Neural cell (in vitro differentiated cells): ENCODE results near the gene PTMS. TPM values are rescaled to one million over a fixed set of nuclear protein-coding genes. Genes with fewer than 3 reads are reported as not detected.

Experiments
- H2AFZ ChIP-seq: fragments of 200-600, 300-800 bp; sonication (generic), shearing (Covaris generic); 2 replicates; pipeline ENCODE4 v1.6.0; 2014; ENCODE audit warnings: low read depth, mild to moderate bottlenecking, antibody characterized with exemption, low read length, moderate library complexity
- H3F3A ChIP-seq: fragments of 200-600 bp; shearing (Covaris generic); 2 replicates; pipeline ENCODE4 v1.6.1; 2016; ENCODE audit warnings: mild to moderate bottlenecking, moderate library complexity, mixed read lengths, antibody characterized with exemption, low read length; ENCODE audit not compliant: insufficient read depth, poor library complexity, severe bottlenecking
- H3K27ac ChIP-seq: fragments of 200-600, 300-800 bp; sonication (generic), shearing (Covaris generic); 2 replicates; pipeline ENCODE4 v1.5.1; 2014; ENCODE audit warnings: mild to moderate bottlenecking, low read length, moderate library complexity
- H3K27me3 ChIP-seq: fragments of 300-800, 200-600 bp; sonication (generic), shearing (Covaris generic); 2 replicates; pipeline ENCODE4 v1.6.0; 2014; ENCODE audit warnings: mild to moderate bottlenecking, low read depth, low read length, moderate library complexity; ENCODE audit not compliant: insufficient read depth
- H3K36me3 ChIP-seq: fragments of 300-800, 200-600 bp; sonication (generic), shearing (Covaris generic); 2 replicates; pipeline ENCODE4 v1.5.1; 2014; ENCODE audit warnings: mild to moderate bottlenecking, antibody characterized with exemption, low read length, moderate library complexity; ENCODE audit not compliant: insufficient read depth
- H3K4me2 ChIP-seq: fragments of 300-800, 200-600 bp; sonication (generic), shearing (Covaris generic); 2 replicates; pipeline ENCODE4 v1.6.0; 2014; ENCODE audit warnings: mild to moderate bottlenecking, low read length
- H3K4me3 ChIP-seq: fragments of 300-800, 200-600 bp; sonication (generic), shearing (Covaris generic); 2 replicates; pipeline ENCODE4 v1.5.1; 2014; ENCODE audit warnings: mild to moderate bottlenecking, low read length, moderate library complexity
- H3K79me2 ChIP-seq: fragments of 200-600 bp; shearing (Covaris generic); replicated peaks from 2 replicates; pipeline ENCODE4 v1.6.0; 2014; ENCODE audit warnings: mild to moderate bottlenecking, low read length, moderate library complexity; ENCODE audit not compliant: insufficient read depth
- H3K9ac ChIP-seq: fragments of 300-800, 200-600 bp; sonication (generic), shearing (Covaris generic); 2 replicates; pipeline ENCODE4 v1.6.1; 2016; ENCODE audit warnings: mild to moderate bottlenecking, low read length, mixed read lengths
- H3K9me2 ChIP-seq: fragments of 200-600 bp; shearing (Covaris generic); 2 replicates; pipeline ENCODE4 v1.6.1; 2016; ENCODE audit warnings: mild to moderate bottlenecking, low read length, mixed read lengths; ENCODE audit not compliant: insufficient read depth
- H3K9me3 ChIP-seq: fragments of 200-600, 300-800 bp; sonication (generic), shearing (Covaris generic); 2 replicates; pipeline ENCODE4 v1.6.1; 2016; ENCODE audit warnings: mild to moderate bottlenecking, mixed run types, low read length, moderate library complexity, mixed read lengths
- H4K20me1 ChIP-seq: fragments of 200-600 bp; shearing (Covaris generic); 2 replicates; pipeline ENCODE4 v1.6.1; 2016; ENCODE audit warnings: mild to moderate bottlenecking, mixed run types; ENCODE audit not compliant: insufficient read depth
- EP300 ChIP-seq: fragments of 450-650 bp; conservative IDR thresholded peaks from 2 replicates; pipeline ENCODE4 v1.6.1; 2014; ENCODE audit warnings: antibody characterized with exemption, mild to moderate bottlenecking, moderate library complexity; ENCODE audit not compliant: poor library complexity, severe bottlenecking
- EZH2 ChIP-seq: fragments of 200-600, 300-800 bp; shearing (Covaris generic), sonication (generic); IDR thresholded peaks from 2 replicates; pipeline ENCODE4 v1.6.1; 2014; ENCODE audit warnings: antibody characterized with exemption, low read length, borderline replicate concordance, mild to moderate bottlenecking; ENCODE audit not compliant: insufficient read depth, poor library complexity, severe bottlenecking
- MXI1 ChIP-seq: fragments of 450-650 bp; conservative IDR thresholded peaks from 2 replicates; pipeline ENCODE4 v1.6.1; 2014; ENCODE audit warnings: antibody characterized with exemption, mild to moderate bottlenecking; ENCODE audit not compliant: poor library complexity, severe bottlenecking
- POLR2AphosphoS5 ChIP-seq: IDR thresholded peaks from 2 replicates; pipeline ENCODE4 v1.6.1; 2012
- RAD21 ChIP-seq: fragments of 450-650 bp; conservative IDR thresholded peaks from 2 replicates; pipeline ENCODE4 v1.6.1; 2014; ENCODE audit warnings: antibody characterized with exemption, mild to moderate bottlenecking, moderate library complexity
- SMC3 ChIP-seq: fragments of 450-650 bp; conservative IDR thresholded peaks from 2 replicates; pipeline ENCODE4 v1.6.1; 2014; ENCODE audit warnings: antibody characterized with exemption, mild to moderate bottlenecking, moderate library complexity; ENCODE audit not compliant: poor library complexity
- TAF1 ChIP-seq: IDR thresholded peaks from 2 replicates; pipeline ENCODE4 v1.6.1; 2012; ENCODE audit warnings: low read depth
- polyA plus RNA-seq: library from polyadenylated mRNA; depleted of rRNA; stranded (reverse); fragments of >200 nt; gene quantifications from 2 replicates; pipeline ENCODE4 v1.2.3, GENCODE V29; 2014
- TF ChIP-seq, protein P1 (sequence below): fragments of 450-650 bp; IDR thresholded peaks from 2 replicates; pipeline ENCODE4 v1.5.1; 2014; ENCODE audit warnings: antibody characterized with exemption, mild to moderate bottlenecking, moderate library complexity; ENCODE audit not compliant: poor library complexity, severe bottlenecking
- TF ChIP-seq, protein P2 (sequence below): IDR thresholded peaks from 2 replicates; pipeline ENCODE4 v1.6.1; 2012; ENCODE audit warnings: borderline replicate concordance

The PTMS gene
- polyA plus RNA-seq, 1 donor from 2014 or later: 557 TPM

DNA sequence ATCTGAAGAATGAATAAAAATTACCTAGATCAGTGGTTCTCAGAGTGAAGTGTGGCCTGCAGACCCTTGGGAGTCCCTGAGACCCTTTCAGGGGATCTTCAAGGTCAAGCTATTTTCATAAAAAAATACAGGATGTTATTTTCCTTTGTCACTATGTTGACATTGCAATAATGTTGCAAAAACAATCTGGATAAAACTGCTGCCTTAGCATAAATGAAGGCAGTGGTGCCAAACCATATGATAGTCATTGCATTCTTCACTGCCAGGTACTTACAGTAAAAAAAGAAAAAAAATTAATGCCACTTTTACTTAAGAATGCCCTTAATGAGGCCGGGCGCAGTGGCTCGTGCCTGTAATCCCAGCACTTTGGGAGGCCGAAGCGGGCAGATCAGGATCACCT is 21.1 kb downstream of the PTMS start:
- no peaks in the 10 kb centered on the region for H3K36me3 ChIP-seq
- H3K4me2 ChIP-seq: no peak overlapping the region
- TF ChIP-seq, protein P1, sequence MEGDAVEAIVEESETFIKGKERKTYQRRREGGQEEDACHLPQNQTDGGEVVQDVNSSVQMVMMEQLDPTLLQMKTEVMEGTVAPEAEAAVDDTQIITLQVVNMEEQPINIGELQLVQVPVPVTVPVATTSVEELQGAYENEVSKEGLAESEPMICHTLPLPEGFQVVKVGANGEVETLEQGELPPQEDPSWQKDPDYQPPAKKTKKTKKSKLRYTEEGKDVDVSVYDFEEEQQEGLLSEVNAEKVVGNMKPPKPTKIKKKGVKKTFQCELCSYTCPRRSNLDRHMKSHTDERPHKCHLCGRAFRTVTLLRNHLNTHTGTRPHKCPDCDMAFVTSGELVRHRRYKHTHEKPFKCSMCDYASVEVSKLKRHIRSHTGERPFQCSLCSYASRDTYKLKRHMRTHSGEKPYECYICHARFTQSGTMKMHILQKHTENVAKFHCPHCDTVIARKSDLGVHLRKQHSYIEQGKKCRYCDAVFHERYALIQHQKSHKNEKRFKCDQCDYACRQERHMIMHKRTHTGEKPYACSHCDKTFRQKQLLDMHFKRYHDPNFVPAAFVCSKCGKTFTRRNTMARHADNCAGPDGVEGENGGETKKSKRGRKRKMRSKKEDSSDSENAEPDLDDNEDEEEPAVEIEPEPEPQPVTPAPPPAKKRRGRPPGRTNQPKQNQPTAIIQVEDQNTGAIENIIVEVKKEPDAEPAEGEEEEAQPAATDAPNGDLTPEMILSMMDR: no peak
- TF ChIP-seq MXI1 (no peak), POLR2AphosphoS5 (no peak), TAF1 (no peak), EP300 (no peak), EZH2 (no peak), RAD21 (no peak), SMC3 (no peak)
- TF ChIP-seq, protein P2, sequence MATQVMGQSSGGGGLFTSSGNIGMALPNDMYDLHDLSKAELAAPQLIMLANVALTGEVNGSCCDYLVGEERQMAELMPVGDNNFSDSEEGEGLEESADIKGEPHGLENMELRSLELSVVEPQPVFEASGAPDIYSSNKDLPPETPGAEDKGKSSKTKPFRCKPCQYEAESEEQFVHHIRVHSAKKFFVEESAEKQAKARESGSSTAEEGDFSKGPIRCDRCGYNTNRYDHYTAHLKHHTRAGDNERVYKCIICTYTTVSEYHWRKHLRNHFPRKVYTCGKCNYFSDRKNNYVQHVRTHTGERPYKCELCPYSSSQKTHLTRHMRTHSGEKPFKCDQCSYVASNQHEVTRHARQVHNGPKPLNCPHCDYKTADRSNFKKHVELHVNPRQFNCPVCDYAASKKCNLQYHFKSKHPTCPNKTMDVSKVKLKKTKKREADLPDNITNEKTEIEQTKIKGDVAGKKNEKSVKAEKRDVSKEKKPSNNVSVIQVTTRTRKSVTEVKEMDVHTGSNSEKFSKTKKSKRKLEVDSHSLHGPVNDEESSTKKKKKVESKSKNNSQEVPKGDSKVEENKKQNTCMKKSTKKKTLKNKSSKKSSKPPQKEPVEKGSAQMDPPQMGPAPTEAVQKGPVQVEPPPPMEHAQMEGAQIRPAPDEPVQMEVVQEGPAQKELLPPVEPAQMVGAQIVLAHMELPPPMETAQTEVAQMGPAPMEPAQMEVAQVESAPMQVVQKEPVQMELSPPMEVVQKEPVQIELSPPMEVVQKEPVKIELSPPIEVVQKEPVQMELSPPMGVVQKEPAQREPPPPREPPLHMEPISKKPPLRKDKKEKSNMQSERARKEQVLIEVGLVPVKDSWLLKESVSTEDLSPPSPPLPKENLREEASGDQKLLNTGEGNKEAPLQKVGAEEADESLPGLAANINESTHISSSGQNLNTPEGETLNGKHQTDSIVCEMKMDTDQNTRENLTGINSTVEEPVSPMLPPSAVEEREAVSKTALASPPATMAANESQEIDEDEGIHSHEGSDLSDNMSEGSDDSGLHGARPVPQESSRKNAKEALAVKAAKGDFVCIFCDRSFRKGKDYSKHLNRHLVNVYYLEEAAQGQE: no peak
- no peaks in the 10 kb centered on the region for H3K9me3 ChIP-seq
- H3K4me3 ChIP-seq: no peak overlapping the region
- H3K9ac ChIP-seq: no peak overlapping the region
- H3K9me2 ChIP-seq: no peaks in the 10 kb centered on the region
- H3K27me3 ChIP-seq: no peaks in the 10 kb centered on the region
- no peaks in the 10 kb centered on the region for H3F3A ChIP-seq
- no peaks in the 10 kb centered on the region for H4K20me1 ChIP-seq
- H3K27ac ChIP-seq: peak overlapping the region; percentile 30
- no peaks in the 10 kb centered on the region for H3K79me2 ChIP-seq
- H2AFZ ChIP-seq: no peak overlapping the region

DNA sequence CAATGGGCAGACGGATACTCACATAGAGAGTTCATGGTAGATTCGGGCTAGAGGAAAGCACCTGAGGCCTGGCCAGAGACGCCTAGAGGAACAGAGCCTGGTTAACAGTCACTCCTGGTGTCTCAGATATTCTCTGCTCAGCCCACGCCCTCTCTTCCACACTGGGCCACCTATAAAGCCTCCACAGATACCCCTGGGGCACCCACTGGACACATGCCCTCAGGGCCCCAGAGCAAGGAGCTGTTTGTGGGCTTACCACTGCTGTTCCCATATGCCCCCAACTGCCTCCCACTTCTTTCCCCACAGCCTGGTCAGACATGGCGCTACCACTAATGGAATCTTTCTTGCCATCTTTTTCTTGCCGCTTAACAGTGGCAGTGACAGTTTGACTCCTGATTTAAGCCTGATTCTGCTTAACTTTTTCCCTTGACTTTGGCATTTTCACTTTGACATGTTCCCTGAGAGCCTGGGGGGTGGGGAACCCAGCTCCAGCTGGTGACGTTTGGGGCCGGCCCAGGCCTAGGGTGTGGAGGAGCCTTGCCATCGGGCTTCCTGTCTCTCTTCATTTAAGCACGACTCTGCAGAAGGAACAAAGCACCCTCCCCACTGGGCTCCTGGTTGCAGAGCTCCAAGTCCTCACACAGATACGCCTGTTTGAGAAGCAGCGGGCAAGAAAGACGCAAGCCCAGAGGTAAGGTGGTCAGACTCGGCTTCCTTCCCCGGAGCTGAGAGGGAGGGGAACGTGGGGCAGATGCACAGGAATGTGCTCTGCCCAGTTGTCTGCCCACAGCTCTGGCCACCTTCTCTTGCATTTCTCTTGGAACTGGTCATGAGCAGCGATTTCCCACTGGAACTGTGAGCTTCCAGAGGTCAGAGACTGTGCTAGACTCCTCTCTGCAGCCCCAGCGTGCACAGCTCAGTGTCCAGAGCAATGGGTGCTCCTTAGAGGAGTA is 23.1 kb downstream of the PTMS start, which contains the start of gene CD4:
Gene CD4 (plus strand): TSS at position 557 of the 953 bp plus-strand sequence. CDS start 10,611 bp downstream, outside the sequence.
- Histone ChIP-seq H3K9me3 (no peaks in the 10 kb centered on the region), H3K36me3 (no peaks in the 10 kb centered on the region), H3K27ac (no peak within 1 kb of the TSS), H3K4me2 (no peak within 1 kb of the TSS), H3F3A (no peaks in the 10 kb centered on the region), H3K79me2 (no peaks in the 10 kb centered on the region), H3K4me3 (no peak within 1 kb of the TSS), H3K27me3 (no peaks in the 10 kb centered on the region), H3K9ac (no peak within 1 kb of the TSS), H2AFZ (no peak within 1 kb of the TSS), H3K9me2 (no peaks in the 10 kb centered on the region), H4K20me1 (no peaks in the 10 kb centered on the region)
- TF ChIP-seq RAD21: no peak
- TF ChIP-seq, protein P1: no peak
- no peak for TF ChIP-seq EP300
- TF ChIP-seq EZH2: no peak
